Measurements from ENCODE around the gene MC1R. TPM values are rescaled to one million over a fixed set of nuclear protein-coding genes. Genes with fewer than 3 reads are reported as not detected.
"Not testable (repeated sequence)": the region's sequence is repeated elsewhere in the genome, so short reads cannot be mapped to it uniquely, and the experiment has no call there.

Gene MC1R
- total and polyA plus RNA-seq, 2 of the 8 experiments (the other 6 are each of a cell fraction or from before 2014, with no cell fraction given) = 2.2 to 2.9 TPM

DNA sequence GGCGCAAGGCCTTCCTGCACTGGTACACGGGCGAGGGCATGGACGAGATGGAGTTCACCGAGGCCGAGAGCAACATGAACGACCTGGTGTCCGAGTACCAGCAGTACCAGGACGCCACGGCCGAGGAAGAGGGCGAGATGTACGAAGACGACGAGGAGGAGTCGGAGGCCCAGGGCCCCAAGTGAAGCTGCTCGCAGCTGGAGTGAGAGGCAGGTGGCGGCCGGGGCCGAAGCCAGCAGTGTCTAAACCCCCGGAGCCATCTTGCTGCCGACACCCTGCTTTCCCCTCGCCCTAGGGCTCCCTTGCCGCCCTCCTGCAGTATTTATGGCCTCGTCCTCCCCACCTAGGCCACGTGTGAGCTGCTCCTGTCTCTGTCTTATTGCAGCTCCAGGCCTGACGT, 17.0 kb downstream of the MC1R start:
- H3K4ac ChIP-seq (replicated peaks; ENCODE audit: insufficient read length, low read depth, low read length); H3K18ac ChIP-seq (ENCODE audit: extremely low read depth, low read length); H3K4me2 ChIP-seq (ENCODE audit: insufficient read depth in 1 of 2, low read depth in 2 of 2, low read length in 2 of 2); H3K9me3 ChIP-seq (ENCODE audit: insufficient read depth in 2 of 2, low read depth in 1 of 2, low read length in 1 of 2); H2BK20ac ChIP-seq (ENCODE audit: low read length); H3K27ac ChIP-seq (ENCODE audit: low read depth, low read length); DNase-seq (ENCODE audit: low read depth in 1 of 2, low spot score in 2 of 2); H3K9ac ChIP-seq (replicated peaks in 1 of 4; ENCODE audit: extremely low read depth in 1 of 4, low read depth in 3 of 4, low read length in 3 of 4); H2BK5ac ChIP-seq (ENCODE audit: low read depth, low read length); H2AFZ ChIP-seq (ENCODE audit: low read length); FAIRE-seq; H4K8ac ChIP-seq (ENCODE audit: extremely low read depth, insufficient read depth, low read length); H3K23me2 ChIP-seq (ENCODE audit: low read depth, low read length); H3K79me2 ChIP-seq (ENCODE audit: control insufficient read depth in 1 of 2, insufficient read depth in 2 of 2, low read length in 2 of 2); H2BK12ac ChIP-seq (ENCODE audit: low read depth, low read length); H4K91ac ChIP-seq (replicated peaks; ENCODE audit: insufficient read length, low read length); H2BK120ac ChIP-seq (replicated peaks; ENCODE audit: low read depth, low read length); H3K4me1 ChIP-seq (replicated peaks in 1 of 4; ENCODE audit: control insufficient read depth in 3 of 4, insufficient read depth in 4 of 4, low read length in 3 of 4); H4K5ac ChIP-seq (ENCODE audit: insufficient read length, low read depth, low read length); H2AK5ac ChIP-seq (ENCODE audit: low read depth, low read length); H2BK15ac ChIP-seq (ENCODE audit: low read length); H3K79me1 ChIP-seq (ENCODE audit: low read depth, low read length); H3K14ac ChIP-seq (ENCODE audit: insufficient read length); H3K56ac ChIP-seq (replicated peaks; ENCODE audit: insufficient read length, low read depth, low read length); H3K4me3 ChIP-seq (ENCODE audit: extremely low read depth in 1 of 4, insufficient read depth in 2 of 4, low read depth in 3 of 4, low read length in 4 of 4); H3K23ac ChIP-seq (ENCODE audit: insufficient read length); H3K27me3 ChIP-seq (replicated peaks in 1 of 4; ENCODE audit: control insufficient read depth in 3 of 4, extremely low read depth in 1 of 4, insufficient read depth in 3 of 4, low read length in 3 of 4): not testable (repeated sequence)
- H4K20me1 ChIP-seq (replicated peaks in 1 of 2; ENCODE audit: control insufficient read depth in 1 of 2, insufficient read depth in 2 of 2, low read length in 2 of 2) = peaks cover 7 to 28% of the 10 kb centered on the region in 2 experiments
- WGBS, 2 experiments (ENCODE audit: extremely low coverage in 1 of 2, insufficient coverage in 1 of 2, insufficient read length in 1 of 2, insufficient replicate concordance in 2 of 2, low coverage in 1 of 2, low lambda C conversion rate in 2 of 2, missing lambda C conversion rate in 1 of 2) = 95% methylated on average over 22 of the region's 27 CpGs; no CpG with 5 or more reads in 1 of the 2 experiments
- CTCF ChIA-PET (ENCODE audit: partially characterized antibody) = interaction anchor here (1.0 kb wide), 1 partner anchor 12 kb away, joined by 6 read pairs; no protein-coding TSS in a partner anchor
- H3K36me3 ChIP-seq (ENCODE audit: control insufficient read depth in 2 of 4, insufficient read depth in 4 of 4, low read length in 3 of 4) = peaks cover 14 to 46% (median 33%) of the 10 kb centered on the region in 4 experiments; a peak in 6 of 8 replicates
- POLR2A ChIA-PET (ENCODE audit: partially characterized antibody) = interaction anchor here (1.1 to 2.6 kb wide), 2 partner anchors 12 to 13 kb away, joined by 3 to 10 read pairs; partner anchors contain the start of gene TUBB3
